ENCODE results near the gene SST.

DNA sequence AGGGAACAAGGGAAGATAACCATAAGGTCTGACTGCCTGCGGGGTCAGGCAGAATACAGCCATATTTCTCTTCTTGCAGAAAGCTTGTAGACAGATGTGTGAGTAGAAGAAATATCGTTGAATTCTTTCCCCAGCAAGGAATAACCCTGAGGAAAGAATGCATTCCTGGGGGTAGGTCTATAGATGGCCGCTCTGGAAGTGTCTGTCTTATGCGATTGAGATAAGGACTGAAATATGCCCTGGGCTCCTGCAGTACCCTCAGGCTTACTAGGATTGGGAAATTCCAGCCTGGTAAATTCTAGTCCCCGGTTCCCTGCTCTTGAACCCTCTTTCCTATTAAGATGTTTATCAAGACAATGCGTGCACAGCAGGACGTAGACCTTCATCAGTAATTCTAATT lies 15.8 kb upstream of the SST start:
- TF ChIP-seq POLR2AphosphoS5 (IDR thresholded peaks at IDR 0.05; ENCODE audit: low read depth): no peak
- TF ChIP-seq, protein P1, sequence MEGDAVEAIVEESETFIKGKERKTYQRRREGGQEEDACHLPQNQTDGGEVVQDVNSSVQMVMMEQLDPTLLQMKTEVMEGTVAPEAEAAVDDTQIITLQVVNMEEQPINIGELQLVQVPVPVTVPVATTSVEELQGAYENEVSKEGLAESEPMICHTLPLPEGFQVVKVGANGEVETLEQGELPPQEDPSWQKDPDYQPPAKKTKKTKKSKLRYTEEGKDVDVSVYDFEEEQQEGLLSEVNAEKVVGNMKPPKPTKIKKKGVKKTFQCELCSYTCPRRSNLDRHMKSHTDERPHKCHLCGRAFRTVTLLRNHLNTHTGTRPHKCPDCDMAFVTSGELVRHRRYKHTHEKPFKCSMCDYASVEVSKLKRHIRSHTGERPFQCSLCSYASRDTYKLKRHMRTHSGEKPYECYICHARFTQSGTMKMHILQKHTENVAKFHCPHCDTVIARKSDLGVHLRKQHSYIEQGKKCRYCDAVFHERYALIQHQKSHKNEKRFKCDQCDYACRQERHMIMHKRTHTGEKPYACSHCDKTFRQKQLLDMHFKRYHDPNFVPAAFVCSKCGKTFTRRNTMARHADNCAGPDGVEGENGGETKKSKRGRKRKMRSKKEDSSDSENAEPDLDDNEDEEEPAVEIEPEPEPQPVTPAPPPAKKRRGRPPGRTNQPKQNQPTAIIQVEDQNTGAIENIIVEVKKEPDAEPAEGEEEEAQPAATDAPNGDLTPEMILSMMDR (IDR thresholded peaks at IDR 0.05; ENCODE audit: insufficient read depth, low read length): no peak
- TF ChIP-seq GABPA (IDR thresholded peaks at IDR 0.05; ENCODE audit: low read depth): no peak
- TF ChIP-seq, protein P2, sequence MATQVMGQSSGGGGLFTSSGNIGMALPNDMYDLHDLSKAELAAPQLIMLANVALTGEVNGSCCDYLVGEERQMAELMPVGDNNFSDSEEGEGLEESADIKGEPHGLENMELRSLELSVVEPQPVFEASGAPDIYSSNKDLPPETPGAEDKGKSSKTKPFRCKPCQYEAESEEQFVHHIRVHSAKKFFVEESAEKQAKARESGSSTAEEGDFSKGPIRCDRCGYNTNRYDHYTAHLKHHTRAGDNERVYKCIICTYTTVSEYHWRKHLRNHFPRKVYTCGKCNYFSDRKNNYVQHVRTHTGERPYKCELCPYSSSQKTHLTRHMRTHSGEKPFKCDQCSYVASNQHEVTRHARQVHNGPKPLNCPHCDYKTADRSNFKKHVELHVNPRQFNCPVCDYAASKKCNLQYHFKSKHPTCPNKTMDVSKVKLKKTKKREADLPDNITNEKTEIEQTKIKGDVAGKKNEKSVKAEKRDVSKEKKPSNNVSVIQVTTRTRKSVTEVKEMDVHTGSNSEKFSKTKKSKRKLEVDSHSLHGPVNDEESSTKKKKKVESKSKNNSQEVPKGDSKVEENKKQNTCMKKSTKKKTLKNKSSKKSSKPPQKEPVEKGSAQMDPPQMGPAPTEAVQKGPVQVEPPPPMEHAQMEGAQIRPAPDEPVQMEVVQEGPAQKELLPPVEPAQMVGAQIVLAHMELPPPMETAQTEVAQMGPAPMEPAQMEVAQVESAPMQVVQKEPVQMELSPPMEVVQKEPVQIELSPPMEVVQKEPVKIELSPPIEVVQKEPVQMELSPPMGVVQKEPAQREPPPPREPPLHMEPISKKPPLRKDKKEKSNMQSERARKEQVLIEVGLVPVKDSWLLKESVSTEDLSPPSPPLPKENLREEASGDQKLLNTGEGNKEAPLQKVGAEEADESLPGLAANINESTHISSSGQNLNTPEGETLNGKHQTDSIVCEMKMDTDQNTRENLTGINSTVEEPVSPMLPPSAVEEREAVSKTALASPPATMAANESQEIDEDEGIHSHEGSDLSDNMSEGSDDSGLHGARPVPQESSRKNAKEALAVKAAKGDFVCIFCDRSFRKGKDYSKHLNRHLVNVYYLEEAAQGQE (IDR thresholded peaks at IDR 0.05; ENCODE audit: insufficient replicate concordance, low read depth): no peak
- TF ChIP-seq SPI1 (IDR thresholded peaks at IDR 0.05; ENCODE audit: borderline replicate concordance, low read depth): no peak
